Neural progenitor cell (in vitro differentiated cells): Measurements from ENCODE around the gene PLEKHA5. TPM values are rescaled to one million over a fixed set of nuclear protein-coding genes. Genes with fewer than 3 reads are reported as not detected.

Experiments used
- DNase-seq: peaks from one replicate; pipeline ENCODE4 v3.0.0-alpha.2; 2016; ENCODE audit warnings: low spot score
- H2AFZ ChIP-seq: fragments of 200-600 bp; sonication (generic); replicated peaks from 2 replicates; pipeline ENCODE4 v1.6.1; 2016; ENCODE audit warnings: antibody characterized with exemption
- H3F3A ChIP-seq: fragments of 200-600 bp; sonication (generic); 2 replicates; pipeline ENCODE4 v1.6.1; 2016; ENCODE audit warnings: antibody characterized with exemption, low read depth
- H3K27ac ChIP-seq: fragments of 200-600 bp; sonication (generic); 2 replicates; pipeline ENCODE4 v1.5.1; 2016; ENCODE audit warnings: mild to moderate bottlenecking
- H3K27me3 ChIP-seq: fragments of 200-600 bp; sonication (generic); 2 replicates; pipeline ENCODE4 v1.6.1; 2016; ENCODE audit warnings: mild to moderate bottlenecking, moderate library complexity
- H3K36me3 ChIP-seq: fragments of 200-600 bp; sonication (generic); 2 replicates; pipeline ENCODE4 v1.5.1; 2016
- H3K4me1 ChIP-seq: fragments of 200-600 bp; sonication (generic); 2 replicates; pipeline ENCODE4 v1.6.1; 2016; ENCODE audit warnings: mixed run types
- H3K4me2 ChIP-seq: fragments of 200-600 bp; sonication (generic); 2 replicates; pipeline ENCODE4 v1.6.1; 2016
- H3K4me3 ChIP-seq: fragments of 200-600 bp; sonication (generic); 2 replicates; pipeline ENCODE4 v1.5.1; 2016
- H3K79me2 ChIP-seq: fragments of 200-600 bp; sonication (generic); 2 replicates; pipeline ENCODE4 v1.6.1; 2016; ENCODE audit warnings: low read depth
- H3K9ac ChIP-seq: fragments of 200-600 bp; sonication (generic); 2 replicates; pipeline ENCODE4 v1.6.1; 2016
- H3K9me3 ChIP-seq: fragments of 200-600 bp; sonication (generic); 2 replicates; pipeline ENCODE4 v1.5.1; 2016; ENCODE audit warnings: low read depth
- H4K20me1 ChIP-seq: fragments of 200-600 bp; sonication (generic); 2 replicates; pipeline ENCODE4 v1.6.1; 2016; ENCODE audit warnings: low read depth
- H3K27ac Mint-ChIP-seq: 3 replicates; pipeline ENCODE4 v1.8.0; 2021; ENCODE audit warnings: mixed read lengths
- H3K27me3 Mint-ChIP-seq: 2 replicates; pipeline ENCODE4 v1.8.0; 2022; ENCODE audit warnings: low read depth, mild to moderate bottlenecking, inconsistent platforms, moderate library complexity, mixed read lengths; ENCODE audit not compliant: insufficient read depth
- H3K36me3 Mint-ChIP-seq: 3 replicates; pipeline ENCODE4 v1.8.0; 2021; ENCODE audit warnings: mixed read lengths
- H3K4me1 Mint-ChIP-seq: 3 replicates; pipeline ENCODE4 v1.8.0; 2021; ENCODE audit warnings: mixed read lengths
- H3K4me3 Mint-ChIP-seq: 3 replicates; pipeline ENCODE4 v1.8.0; 2021; ENCODE audit warnings: mild to moderate bottlenecking, moderate library complexity, mixed read lengths
- H3K9me3 Mint-ChIP-seq: 3 replicates; pipeline ENCODE4 v1.8.0; 2020; ENCODE audit warnings: mixed read lengths
- EZH2 ChIP-seq: fragments of 200-600 bp; sonication (generic); IDR thresholded peaks from 2 replicates; pipeline ENCODE4 v1.6.1; 2017; ENCODE audit warnings: antibody characterized with exemption, mild to moderate bottlenecking, moderate library complexity
- EZH2phosphoT487 ChIP-seq: fragments of 200-600 bp; sonication (generic); IDR thresholded peaks from 2 replicates; pipeline ENCODE4 v1.6.1; 2017; ENCODE audit warnings: antibody characterized with exemption
- total RNA-seq: library from RNA; depleted of rRNA; stranded (reverse); fragments of >200 nt; gene quantifications from 2 replicates; pipeline ENCODE4 v1.2.3, GENCODE V29; 2015; ENCODE audit warnings: low replicate concordance
- TF ChIP-seq, protein P1 (sequence below): fragments of 200-600 bp; sonication (generic); IDR thresholded peaks from 2 replicates; pipeline ENCODE4 v1.5.1; 2017; ENCODE audit warnings: antibody characterized with exemption, mild to moderate bottlenecking

Gene PLEKHA5
- total RNA-seq, 1 donor from 2014 or later: 86.7 TPM

DNA sequence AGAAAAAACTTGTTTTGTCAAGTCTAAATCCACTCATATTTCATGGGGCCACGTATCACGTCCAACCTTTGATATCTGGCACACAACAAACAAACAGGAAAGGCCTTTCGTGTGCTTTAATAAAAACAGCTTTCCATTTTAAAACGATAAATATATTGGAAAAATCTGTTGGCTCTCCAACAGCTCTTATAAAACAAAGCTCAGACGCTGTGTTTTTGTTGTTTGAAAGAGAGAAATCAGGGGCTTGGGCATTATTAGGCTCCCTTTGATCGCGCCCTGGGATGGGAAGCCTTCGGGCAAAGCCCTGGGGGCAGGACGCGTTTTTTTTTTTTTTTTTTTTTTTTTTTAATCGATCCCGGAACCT, 429 bp upstream of the PLEKHA5 start:
- Histone ChIP-seq H3K79me2 (peaks cover 41% of the 10 kb centered on the region), H3F3A (peaks cover 36% of the 10 kb centered on the region), H4K20me1 (peaks cover 28% of the 10 kb centered on the region), H3K9ac (no peak overlapping the region), H2AFZ (no peak overlapping the region), H3K27me3 (no peaks in the 10 kb centered on the region), H3K4me2 (peak overlapping the region; percentile 35), H3K4me3 (peak overlapping the region; percentile 16), H3K4me1 (peaks cover 28% of the 10 kb centered on the region), H3K27ac (no peak overlapping the region), H3K9me3 (peaks cover 4% of the 10 kb centered on the region), H3K36me3 (peaks cover 6% of the 10 kb centered on the region)
- Mint-ChIP-seq H3K27me3 (peaks cover 14% of the 10 kb centered on the region), H3K36me3 (peaks cover 23% of the 10 kb centered on the region), H3K4me1 (peaks cover 22% of the 10 kb centered on the region), H3K4me3 (peak overlapping the region; percentile 80), H3K9me3 (peaks cover 29% of the 10 kb centered on the region), H3K27ac (peak overlapping the region; percentile 27)
- DNase-seq: no peak
- TF ChIP-seq, protein P1, sequence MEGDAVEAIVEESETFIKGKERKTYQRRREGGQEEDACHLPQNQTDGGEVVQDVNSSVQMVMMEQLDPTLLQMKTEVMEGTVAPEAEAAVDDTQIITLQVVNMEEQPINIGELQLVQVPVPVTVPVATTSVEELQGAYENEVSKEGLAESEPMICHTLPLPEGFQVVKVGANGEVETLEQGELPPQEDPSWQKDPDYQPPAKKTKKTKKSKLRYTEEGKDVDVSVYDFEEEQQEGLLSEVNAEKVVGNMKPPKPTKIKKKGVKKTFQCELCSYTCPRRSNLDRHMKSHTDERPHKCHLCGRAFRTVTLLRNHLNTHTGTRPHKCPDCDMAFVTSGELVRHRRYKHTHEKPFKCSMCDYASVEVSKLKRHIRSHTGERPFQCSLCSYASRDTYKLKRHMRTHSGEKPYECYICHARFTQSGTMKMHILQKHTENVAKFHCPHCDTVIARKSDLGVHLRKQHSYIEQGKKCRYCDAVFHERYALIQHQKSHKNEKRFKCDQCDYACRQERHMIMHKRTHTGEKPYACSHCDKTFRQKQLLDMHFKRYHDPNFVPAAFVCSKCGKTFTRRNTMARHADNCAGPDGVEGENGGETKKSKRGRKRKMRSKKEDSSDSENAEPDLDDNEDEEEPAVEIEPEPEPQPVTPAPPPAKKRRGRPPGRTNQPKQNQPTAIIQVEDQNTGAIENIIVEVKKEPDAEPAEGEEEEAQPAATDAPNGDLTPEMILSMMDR: no peak
- no peak for TF ChIP-seq EZH2
- TF ChIP-seq EZH2phosphoT487: no peak

DNA sequence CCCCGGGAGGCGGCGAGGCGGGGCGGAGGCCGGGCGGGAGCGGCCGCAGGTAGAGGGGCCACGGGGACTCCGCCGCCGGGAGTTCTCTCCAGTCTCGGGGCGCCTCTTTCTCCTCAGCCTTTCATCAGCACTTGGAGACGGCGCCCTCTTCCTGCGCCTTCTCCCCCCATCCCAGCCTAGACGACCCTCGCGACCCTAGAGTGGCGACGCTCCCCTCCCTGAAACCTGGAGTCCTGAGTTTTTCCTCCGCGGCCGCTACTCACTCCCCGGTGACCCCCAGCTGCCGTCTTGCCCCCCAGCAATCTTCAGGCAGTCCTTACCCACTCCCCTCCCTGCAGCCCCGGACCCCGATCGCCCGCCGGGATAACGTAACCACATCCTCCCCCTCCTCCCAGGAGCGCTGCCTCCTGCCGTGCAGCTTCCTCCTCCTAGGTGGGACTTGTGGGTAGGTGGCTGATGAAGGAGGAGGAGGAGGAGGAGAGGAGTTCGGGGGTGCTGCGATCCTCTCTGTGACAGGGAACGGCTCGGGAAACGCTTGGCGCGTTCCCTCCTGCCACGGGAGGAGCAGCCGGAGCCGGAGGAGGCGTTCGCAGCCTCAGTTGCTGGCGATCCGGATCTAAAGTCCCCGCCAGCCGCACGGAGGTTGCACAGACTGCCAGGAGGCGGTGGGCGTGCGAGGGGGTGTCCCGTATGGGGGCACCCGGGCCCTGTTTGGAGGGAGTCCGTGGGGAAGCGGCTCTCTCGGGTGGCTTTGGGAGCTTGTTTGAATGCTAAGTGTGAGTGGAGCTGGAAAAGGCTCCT, 891 bp downstream of the PLEKHA5 start:
- H3K36me3 Mint-ChIP-seq: peaks cover 33% of the 10 kb centered on the region
- peaks cover 11% of the 10 kb centered on the region for H3K27me3 Mint-ChIP-seq
- Histone ChIP-seq H3K27ac (peak overlapping the region; percentile 92), H3K79me2 (peaks cover 54% of the 10 kb centered on the region), H3K9me3 (peaks cover 4% of the 10 kb centered on the region), H3K36me3 (peaks cover 6% of the 10 kb centered on the region), H3K4me1 (peaks cover 30% of the 10 kb centered on the region), H3K4me2 (peak overlapping the region; percentile 95), H2AFZ (peak overlapping the region; percentile 54), H3K9ac (peak overlapping the region; percentile 61), H3K4me3 (peak overlapping the region; percentile 92), H3K27me3 (no peaks in the 10 kb centered on the region), H4K20me1 (peaks cover 39% of the 10 kb centered on the region), H3F3A (peaks cover 36% of the 10 kb centered on the region)
- peak; percentile 62 for DNase-seq
- peaks cover 22% of the 10 kb centered on the region for H3K9me3 Mint-ChIP-seq
- peak overlapping the region; percentile 99 for H3K27ac Mint-ChIP-seq
- no peak for TF ChIP-seq EZH2phosphoT487
- TF ChIP-seq, protein P1: peak; percentile 1
- H3K4me3 Mint-ChIP-seq: peak overlapping the region; percentile 100
- peaks cover 33% of the 10 kb centered on the region for H3K4me1 Mint-ChIP-seq

DNA sequence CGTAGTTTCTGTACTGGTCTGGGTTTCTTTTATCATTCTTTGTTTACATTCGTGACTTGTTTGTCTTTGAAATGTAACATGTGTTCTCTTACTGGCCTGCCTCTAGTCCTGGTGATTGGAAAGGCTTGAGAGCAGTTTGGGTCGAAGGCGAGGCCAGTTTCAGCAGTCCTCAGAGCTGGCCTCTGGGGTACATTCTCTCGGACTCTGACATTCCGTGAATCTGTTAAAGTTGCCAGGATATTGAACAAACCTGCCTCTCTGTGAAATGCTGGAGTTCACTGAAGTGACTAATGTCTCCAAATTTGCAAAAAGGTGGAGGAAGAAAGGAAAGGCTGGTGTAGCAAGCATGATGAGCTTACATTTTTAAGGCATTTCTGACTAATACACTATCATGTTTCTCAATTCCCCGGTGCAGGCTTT, 1.5 kb downstream of the PLEKHA5 start:
- Histone ChIP-seq H3K36me3 (peaks cover 6% of the 10 kb centered on the region), H2AFZ (no peak overlapping the region), H3K9ac (peak overlapping the region; percentile 61), H3F3A (peaks cover 36% of the 10 kb centered on the region), H3K79me2 (peaks cover 60% of the 10 kb centered on the region), H3K4me2 (peak overlapping the region; percentile 95), H4K20me1 (peaks cover 44% of the 10 kb centered on the region), H3K9me3 (peaks cover 4% of the 10 kb centered on the region), H3K4me3 (peak overlapping the region; percentile 92), H3K4me1 (peaks cover 30% of the 10 kb centered on the region), H3K27me3 (no peaks in the 10 kb centered on the region), H3K27ac (peak overlapping the region; percentile 92)
- Mint-ChIP-seq H3K4me3 (peak overlapping the region; percentile 100), H3K36me3 (peaks cover 34% of the 10 kb centered on the region), H3K9me3 (peaks cover 22% of the 10 kb centered on the region), H3K4me1 (peaks cover 34% of the 10 kb centered on the region), H3K27me3 (peaks cover 11% of the 10 kb centered on the region), H3K27ac (peak overlapping the region; percentile 99)
- DNase-seq: peak; percentile 64
- no peak for TF ChIP-seq EZH2
- TF ChIP-seq EZH2phosphoT487: no peak
- TF ChIP-seq, protein P1: no peak
